GM21360 (cell line): ENCODE results near the gene LAMP1.
"Not testable (repeated sequence)": the region's sequence is repeated elsewhere in the genome, so short reads cannot be mapped to it uniquely, and the experiment has no call there.

Experiments used
- ATAC-seq: cut with Tn5 transposase; IDR thresholded peaks from one replicate; pipeline ENCODE4 v1.9.1; 2021; ENCODE audit warnings: mild to moderate bottlenecking, moderate library complexity; ENCODE audit not compliant: unreplicated experiment

Gene LAMP1

DNA sequence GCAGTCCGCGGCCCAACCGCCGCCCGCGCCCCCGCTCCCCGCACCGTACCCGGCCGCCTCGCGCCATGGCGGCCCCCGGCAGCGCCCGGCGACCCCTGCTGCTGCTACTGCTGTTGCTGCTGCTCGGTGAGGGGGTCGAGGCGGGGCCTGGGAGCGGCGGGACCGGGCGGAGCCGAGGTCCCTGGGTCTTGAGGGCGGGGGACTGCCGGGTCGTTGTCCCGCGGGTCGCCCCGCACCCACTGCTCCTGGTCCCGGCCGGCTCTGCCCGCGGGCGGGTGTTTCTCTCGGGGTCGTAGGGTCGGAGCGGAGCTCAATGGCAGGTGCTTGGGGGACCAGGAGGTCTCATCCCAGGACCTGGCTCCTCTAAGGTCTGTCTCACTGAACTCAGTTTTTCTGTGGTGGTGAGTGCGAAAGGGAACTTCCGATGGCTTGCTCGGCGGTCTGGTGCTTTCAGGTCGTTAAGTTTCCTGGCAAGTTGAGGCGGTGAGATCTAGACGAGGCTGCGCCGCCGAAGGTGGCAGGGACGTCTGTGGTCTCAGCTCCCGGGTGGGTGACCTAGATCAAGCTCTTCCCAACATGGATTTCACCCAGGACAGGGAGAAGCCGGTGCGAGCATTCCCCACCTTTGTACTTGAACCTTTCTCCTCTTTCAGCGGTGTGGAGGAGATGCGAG lies 467 bp downstream of the LAMP1 start:
- ATAC-seq, result peak; percentile 26

- ATAC-seq, result no peak
Observed at GRCh38 chr13:113298043-113298945, 1.3 kb downstream of the LAMP1 start.

GRCh38 chr13:113299951-113300350 lies 2.9 kb downstream of the LAMP1 start:
- ATAC-seq, result no peak

GRCh38 chr13:113302986-113303385 lies 5.9 kb downstream of the LAMP1 start:
- ATAC-seq, result no peak

DNA sequence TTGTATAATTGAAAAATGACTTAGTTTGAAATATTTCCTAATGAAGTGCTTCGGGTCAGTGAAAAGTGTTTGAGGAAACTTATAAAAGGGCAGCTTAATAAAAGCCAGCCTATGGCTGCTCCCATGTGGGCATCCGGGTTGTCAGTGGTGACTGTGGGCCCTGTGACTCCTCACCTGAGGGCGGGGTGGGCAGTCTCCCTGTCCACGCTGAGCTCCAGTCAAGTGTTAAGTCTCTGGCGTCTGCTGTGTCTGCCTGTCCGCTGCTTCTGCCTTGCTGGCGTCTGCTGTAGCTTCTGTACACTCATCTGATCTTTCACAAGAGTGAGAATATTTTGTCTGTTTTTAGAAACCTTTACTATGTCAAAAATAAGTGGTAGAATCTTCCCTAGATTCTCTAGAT lies 7.1 kb downstream of the LAMP1 start:
- ATAC-seq, result no peak

- ATAC-seq, result no peak
Observed at GRCh38 chr13:113305208-113305607, 8.2 kb downstream of the LAMP1 start.

- no peak for ATAC-seq
Observed at GRCh38 chr13:113307491-113307890, 10.5 kb downstream of the LAMP1 start.

DNA sequence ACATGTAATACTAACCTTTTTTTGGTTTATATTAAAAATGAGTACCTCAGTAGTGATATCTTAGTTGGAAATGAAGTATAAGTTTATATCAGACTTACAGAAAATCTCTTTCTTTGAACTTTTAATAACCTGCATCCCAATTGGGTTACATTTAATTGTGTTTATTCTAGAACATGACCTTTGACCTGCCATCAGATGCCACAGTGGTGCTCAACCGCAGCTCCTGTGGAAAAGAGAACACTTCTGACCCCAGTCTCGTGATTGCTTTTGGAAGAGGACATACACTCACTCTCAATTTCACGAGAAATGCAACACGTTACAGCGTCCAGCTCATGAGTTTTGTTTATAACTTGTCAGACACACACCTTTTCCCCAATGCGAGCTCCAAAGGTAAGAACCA lies 12.4 kb downstream of the LAMP1 start:
- ATAC-seq, result no peak

DNA sequence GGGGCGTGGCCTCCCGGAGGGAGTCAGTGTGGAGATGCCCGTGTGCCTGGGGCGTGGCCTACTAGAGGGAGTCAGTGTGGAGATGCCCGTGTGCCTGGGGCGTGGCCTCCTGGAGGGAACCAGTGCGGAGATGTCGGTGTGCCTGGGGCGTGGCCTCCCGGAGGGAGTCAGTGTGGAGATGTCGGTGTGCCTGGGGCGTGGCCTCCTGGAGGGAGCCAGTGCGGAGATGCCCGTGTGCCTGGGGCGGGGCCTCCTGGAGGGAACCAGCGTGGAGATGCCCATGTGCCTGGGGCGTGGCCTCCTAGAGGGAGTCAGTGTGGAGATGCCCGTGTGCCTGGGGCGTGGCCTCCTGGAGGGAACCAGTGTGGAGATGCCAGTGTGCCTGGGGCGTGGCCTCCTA lies 17.1 kb downstream of the LAMP1 start:
- not testable (repeated sequence) for ATAC-seq

GRCh38 chr13:113314895-113315470 lies 17.9 kb downstream of the LAMP1 start:
- ATAC-seq, result not testable (repeated sequence)

DNA sequence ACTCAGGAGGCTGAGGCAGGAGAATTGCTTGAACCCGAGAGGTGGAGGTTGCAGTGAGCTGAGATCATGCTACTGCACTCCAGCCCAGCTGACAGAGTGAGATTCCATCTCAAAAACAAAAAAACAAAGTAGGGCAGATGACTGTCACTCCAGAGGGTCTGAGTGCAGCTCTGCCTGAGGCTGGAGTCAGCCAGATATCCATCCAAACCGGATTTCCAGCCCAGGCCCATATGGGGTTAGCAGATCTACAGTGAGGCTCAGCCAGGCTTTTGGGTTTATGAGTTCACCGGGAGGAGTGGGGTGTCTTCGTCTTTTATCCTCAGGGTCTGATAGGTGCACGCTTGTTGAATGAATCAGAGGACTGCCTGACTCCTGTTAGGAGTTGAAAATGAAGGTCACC lies 19.0 kb downstream of the LAMP1 start:
- no peak for ATAC-seq

- ATAC-seq, result no peak
Observed at GRCh38 chr13:113317031-113317430, 20.0 kb downstream of the LAMP1 start.

- ATAC-seq, result no peak
Observed at GRCh38 chr13:113318956-113319355, 21.9 kb downstream of the LAMP1 start.

GRCh38 chr13:113319371-113319770 lies 22.3 kb downstream of the LAMP1 start:
- ATAC-seq, result no peak

DNA sequence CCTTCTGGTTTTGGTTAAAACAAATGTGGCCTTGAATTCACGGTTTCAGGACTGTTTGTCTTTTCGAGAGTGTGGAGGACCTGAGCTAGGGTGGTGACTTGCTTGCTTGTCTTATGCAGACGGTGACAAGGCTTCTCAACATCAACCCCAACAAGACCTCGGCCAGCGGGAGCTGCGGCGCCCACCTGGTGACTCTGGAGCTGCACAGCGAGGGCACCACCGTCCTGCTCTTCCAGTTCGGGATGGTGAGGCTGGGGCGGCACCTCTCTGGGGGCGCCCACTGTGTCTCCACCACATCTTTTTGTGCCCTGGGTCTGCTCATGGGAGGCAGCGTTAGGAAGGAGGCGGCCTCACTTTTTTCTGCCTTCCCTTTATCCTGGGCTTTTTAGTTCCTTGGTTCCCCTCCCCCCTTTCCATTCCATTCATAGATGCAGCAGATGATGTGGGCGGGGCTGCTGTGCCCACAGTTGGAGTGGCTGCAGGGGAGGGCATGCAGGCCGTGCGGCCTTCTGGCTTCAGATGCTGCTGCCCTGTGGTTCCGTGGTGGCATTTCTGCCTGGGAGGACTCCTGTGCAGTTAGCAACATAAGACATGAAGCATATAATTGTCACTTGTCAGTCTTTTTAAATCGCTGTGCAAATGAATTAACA lies 23.3 kb downstream of the LAMP1 start:
- ATAC-seq, result no peak

DNA sequence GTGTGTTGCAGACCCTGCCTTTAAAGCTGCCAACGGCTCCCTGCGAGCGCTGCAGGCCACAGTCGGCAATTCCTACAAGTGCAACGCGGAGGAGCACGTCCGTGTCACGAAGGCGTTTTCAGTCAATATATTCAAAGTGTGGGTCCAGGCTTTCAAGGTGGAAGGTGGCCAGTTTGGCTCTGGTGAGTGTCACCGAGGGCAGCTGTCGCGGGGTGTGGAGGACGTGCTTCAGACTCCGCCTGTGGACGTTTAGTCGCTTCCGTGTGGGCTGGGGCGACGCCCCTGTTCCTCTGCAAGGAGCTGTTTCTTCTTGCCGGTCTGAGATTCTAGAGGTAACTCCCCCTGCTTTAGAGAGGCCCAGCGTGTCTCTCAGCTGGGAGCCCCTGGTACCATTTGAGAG lies 24.5 kb downstream of the LAMP1 start:
- no peak for ATAC-seq

GRCh38 chr13:113322043-113322461 lies 25.0 kb downstream of the LAMP1 start:
- ATAC-seq, result no peak

DNA sequence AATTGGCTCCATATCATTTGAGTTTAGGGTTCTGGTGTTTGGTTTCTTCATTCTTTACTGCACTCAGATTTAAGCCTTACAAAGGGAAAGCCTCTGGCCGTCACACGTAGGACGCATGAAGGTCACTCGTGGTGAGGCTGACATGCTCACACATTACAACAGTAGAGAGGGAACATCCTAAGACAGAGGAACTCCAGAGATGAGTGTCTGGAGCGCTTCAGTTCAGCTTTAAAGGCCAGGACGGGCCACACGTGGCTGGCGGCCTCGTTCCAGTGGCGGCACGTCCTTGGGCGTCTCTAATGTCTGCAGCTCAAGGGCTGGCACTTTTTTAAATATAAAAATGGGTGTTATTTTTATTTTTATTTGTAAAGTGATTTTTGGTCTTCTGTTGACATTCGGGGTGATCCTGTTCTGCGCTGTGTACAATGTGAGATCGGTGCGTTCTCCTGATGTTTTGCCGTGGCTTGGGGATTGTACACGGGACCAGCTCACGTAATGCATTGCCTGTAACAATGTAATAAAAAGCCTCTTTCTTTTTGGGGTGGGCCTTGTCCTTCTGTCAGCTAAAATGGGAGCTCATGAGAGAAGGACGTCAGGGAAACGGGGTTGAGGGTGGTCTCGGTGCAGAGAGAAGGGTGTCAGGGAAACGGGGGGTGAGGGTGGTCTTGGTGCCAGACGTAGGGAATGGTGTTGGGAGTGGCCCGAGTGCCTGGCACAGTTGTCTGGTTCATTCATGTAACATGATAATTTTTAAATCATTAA lies 26.0 kb downstream of the LAMP1 start:
- no peak for ATAC-seq

DNA sequence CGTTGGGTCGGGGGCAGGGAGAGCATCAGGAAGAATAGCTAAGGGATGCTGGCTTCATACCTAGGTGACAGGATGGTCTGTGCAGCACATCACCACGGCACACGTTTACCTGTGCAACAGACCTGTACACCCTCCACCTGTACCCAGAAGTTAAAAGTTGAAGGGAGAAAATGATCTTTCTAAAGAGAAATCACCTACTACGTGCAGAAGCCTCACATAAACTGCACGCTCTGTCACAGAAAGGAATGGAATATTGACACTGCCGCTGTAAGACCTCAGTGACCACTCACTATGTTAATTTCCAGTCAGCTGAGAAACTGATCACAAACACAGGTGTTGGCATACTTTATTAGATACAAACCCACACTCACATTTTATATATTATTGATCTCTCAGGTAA lies 26.8 kb downstream of the LAMP1 start:
- no peak for ATAC-seq

GRCh38 chr13:113324398-113324797 lies 27.4 kb downstream of the LAMP1 start:
- no peak for ATAC-seq

DNA sequence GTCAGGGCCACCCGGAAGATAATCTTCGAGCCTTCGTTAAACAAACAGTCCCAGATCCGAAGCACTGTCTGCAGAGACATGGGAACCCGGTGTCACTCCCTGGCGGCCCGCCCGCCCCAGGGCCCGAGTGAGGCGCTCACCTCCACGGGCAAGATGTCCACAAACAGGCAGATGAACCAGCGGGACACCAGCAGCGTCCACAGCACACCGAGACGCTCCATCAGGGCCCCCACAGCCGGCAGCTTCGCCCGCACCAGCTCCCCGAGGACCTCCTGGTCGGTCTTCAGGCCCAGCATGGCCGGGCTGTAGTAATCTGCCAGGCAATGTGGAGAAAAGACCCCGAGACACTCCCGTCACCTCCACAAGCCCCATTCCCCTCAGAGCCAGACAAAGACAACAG lies 28.7 kb downstream of the LAMP1 start:
- no peak for ATAC-seq
